ENCODE measurements around the gene BAG2.
A peak's percentile ranks its signal among the peaks of the same experiment; 100 is the strongest.

Gene BAG2

GRCh38 chr6:57172136-57173055, at the start of gene BAG2:
BAG2 (plus strand) TSS chr6:57172326; CDS start chr6:57172698, 372 bp downstream.
- DNase-seq: peak; percentile 71

GRCh38 chr6:57123111-57123510, 49.0 kb upstream of the BAG2 start:
- DNase-seq: no peak

GRCh38 chr6:57127763-57128162, 44.4 kb upstream of the BAG2 start:
- DNase-seq: no peak

GRCh38 chr6:57130661-57131177, 41.4 kb upstream of the BAG2 start:
- DNase-seq: no peak

GRCh38 chr6:57134954-57135353, 37.2 kb upstream of the BAG2 start:
- DNase-seq: no peak

GRCh38 chr6:57135885-57136284, 36.2 kb upstream of the BAG2 start:
- DNase-seq: no peak

GRCh38 chr6:57137350-57137749, 34.8 kb upstream of the BAG2 start:
- DNase-seq: no peak

- DNase-seq: no peak
Observed at GRCh38 chr6:57138026-57138425, 34.1 kb upstream of the BAG2 start.

- DNase-seq: no peak
Observed at GRCh38 chr6:57141451-57142177, 30.5 kb upstream of the BAG2 start.

GRCh38 chr6:57142178-57142525, 30.0 kb upstream of the BAG2 start:
- no peak for DNase-seq

- DNase-seq: no peak
Observed at GRCh38 chr6:57143690-57144089, 28.4 kb upstream of the BAG2 start.

- no peak for DNase-seq
Observed at GRCh38 chr6:57147401-57147800, 24.7 kb upstream of the BAG2 start.

- DNase-seq: no peak
Observed at GRCh38 chr6:57147955-57148858, 23.9 kb upstream of the BAG2 start.

- DNase-seq: no peak
Observed at GRCh38 chr6:57158658-57159057, 13.5 kb upstream of the BAG2 start.

- no peak for DNase-seq
Observed at GRCh38 chr6:57159127-57159526, 13.0 kb upstream of the BAG2 start.

- DNase-seq: no peak
Observed at GRCh38 chr6:57162028-57162427, 10.1 kb upstream of the BAG2 start.

- DNase-seq: no peak
Observed at GRCh38 chr6:57162516-57162915, 9.6 kb upstream of the BAG2 start.

- no peak for DNase-seq
Observed at GRCh38 chr6:57163956-57164355, 8.2 kb upstream of the BAG2 start.

- no peak for DNase-seq
Observed at GRCh38 chr6:57165080-57165479, 7.0 kb upstream of the BAG2 start.

- DNase-seq: no peak
Observed at GRCh38 chr6:57173056-57173885, 1.1 kb downstream of the BAG2 start.

GRCh38 chr6:57173886-57174510, 1.9 kb downstream of the BAG2 start:
- no peak for DNase-seq
